Liver (tissue), 9 donors: ENCODE data around the gene KCNA5. TPM values are rescaled to one million over a fixed set of nuclear protein-coding genes. Genes with fewer than 3 reads are reported as not detected.

Source experiments
- DNase-seq: peaks from one replicate; pipeline ENCODE4 v3.0.0-alpha.2; 2017; ENCODE audit warnings: low spot score
- H3K27ac ChIP-seq, 2 donors: one replicate each; pipeline ENCODE4 v1.7.0; 2013; ENCODE audit warnings: inconsistent platforms in 2 of 2, low read length in 2 of 2, control low read depth in 1 of 2, low read depth in 1 of 2, mild to moderate bottlenecking in 1 of 2
- H3K27me3 ChIP-seq, 4 donors: one replicate each; pipeline versions ENCODE4 v1.6.1 to v1.7.0; 2013; ENCODE audit warnings: low read length in 3 of 4, inconsistent platforms in 1 of 4, mild to moderate bottlenecking in 1 of 4, moderate library complexity in 1 of 4; ENCODE audit not compliant: control insufficient read depth in 4 of 4, insufficient read depth in 4 of 4
- H3K36me3 ChIP-seq, 4 donors: one replicate each; pipeline versions ENCODE4 v1.6.1 to v1.7.0; 2013; ENCODE audit warnings: low read length in 3 of 4, mild to moderate bottlenecking in 3 of 4, low read depth in 1 of 4, moderate library complexity in 1 of 4; ENCODE audit not compliant: control insufficient read depth in 4 of 4, insufficient read depth in 3 of 4
- H3K4me1 ChIP-seq, 4 donors: one replicate each; pipeline versions ENCODE4 v1.6.1 to v1.7.0; 2013; ENCODE audit warnings: low read length in 3 of 4, mild to moderate bottlenecking in 3 of 4, moderate library complexity in 1 of 4; ENCODE audit not compliant: control insufficient read depth in 4 of 4, insufficient read depth in 4 of 4
- H3K4me3 ChIP-seq, 3 donors: one replicate each; pipeline versions ENCODE4 v1.6.1 to v1.7.0; 2013; ENCODE audit warnings: low read length in 3 of 3, control low read depth in 1 of 3, low read depth in 1 of 3, mild to moderate bottlenecking in 1 of 3
- H3K9ac ChIP-seq, 2 donors: one replicate each; pipeline ENCODE4 v1.7.0; 2013; ENCODE audit warnings: low read length in 2 of 2, mild to moderate bottlenecking in 2 of 2, moderate library complexity in 2 of 2, control low read depth in 1 of 2, low read depth in 1 of 2
- H3K9me3 ChIP-seq, 4 donors: one replicate each; pipeline versions ENCODE4 v1.6.1 to v1.7.0; 2013; ENCODE audit warnings: low read length in 3 of 4; ENCODE audit not compliant: control insufficient read depth in 4 of 4
- ATF3 ChIP-seq: IDR thresholded peaks from 2 replicates; pipeline ENCODE4 v1.6.1; 2016; ENCODE audit warnings: antibody characterized with exemption
- CTCF ChIP-seq: fragments of 150-350 bp; IDR thresholded peaks from 2 replicates; pipeline ENCODE4 v1.5.1; 2017; ENCODE audit warnings: improper control_type of control experiment, low read depth, low read length; ENCODE audit not compliant: missing input control
- EGR1 ChIP-seq, 2 donors: IDR thresholded peaks; 2 replicates each; pipeline ENCODE4 v1.6.1; 2016 to 2018; ENCODE audit warnings: antibody characterized with exemption in 2 of 2, low read depth in 2 of 2
- FOXA2 ChIP-seq: IDR thresholded peaks from 2 replicates; pipeline ENCODE4 v1.6.1; 2016; ENCODE audit warnings: antibody characterized with exemption
- GABPA ChIP-seq, 2 donors: IDR thresholded peaks in 1 of 2; conservative IDR thresholded peaks in 1 of 2; 2 replicates each; pipeline ENCODE4 v1.6.1; 2016; ENCODE audit warnings: antibody characterized with exemption in 2 of 2, mild to moderate bottlenecking in 1 of 2, moderate library complexity in 1 of 2
- HNF4A ChIP-seq, 2 donors: conservative IDR thresholded peaks; 2 replicates each; pipeline ENCODE4 v1.6.1; 2016; ENCODE audit warnings: antibody characterized with exemption in 2 of 2, mild to moderate bottlenecking in 2 of 2
- HNF4G ChIP-seq: IDR thresholded peaks from 2 replicates; pipeline ENCODE4 v1.6.1; 2016; ENCODE audit warnings: antibody characterized with exemption
- RAD21 ChIP-seq, 2 donors: IDR thresholded peaks; 2 replicates each; pipeline ENCODE4 v1.6.1; 2016; ENCODE audit warnings: antibody characterized with exemption in 2 of 2, mild to moderate bottlenecking in 2 of 2
- REST ChIP-seq: IDR thresholded peaks from 2 replicates; pipeline ENCODE4 v1.6.1; 2016; ENCODE audit warnings: antibody characterized with exemption, mild to moderate bottlenecking
- RXRA ChIP-seq, 2 donors: IDR thresholded peaks; 2 replicates each; pipeline ENCODE4 v1.6.1; 2017 to 2018; ENCODE audit warnings: antibody characterized with exemption in 2 of 2, mild to moderate bottlenecking in 1 of 2
- SP1 ChIP-seq: IDR thresholded peaks from 2 replicates; pipeline ENCODE4 v1.6.1; 2018; ENCODE audit warnings: antibody characterized with exemption, mild to moderate bottlenecking
- TAF1 ChIP-seq: conservative IDR thresholded peaks from 2 replicates; pipeline ENCODE4 v1.6.1; 2016; ENCODE audit warnings: antibody characterized with exemption, mild to moderate bottlenecking
- YY1 ChIP-seq: IDR thresholded peaks from 2 replicates; pipeline ENCODE4 v1.6.1; 2016; ENCODE audit warnings: antibody characterized with exemption, mild to moderate bottlenecking
- ZBTB33 ChIP-seq: IDR thresholded peaks from 2 replicates; pipeline ENCODE4 v1.6.1; 2016; ENCODE audit warnings: antibody characterized with exemption
- WGBS: extraction: QIAGEN DNeasy Blood & Tissue Kit; methylation state at CpG from one replicate; pipeline ENCODE4 v1.1.7; 2013; 5-methylcytosine and 5-hydroxymethylcytosine counted together
- polyA plus RNA-seq, 2 donors: library from polyadenylated mRNA; stranded (reverse) in 1 of 2; unstranded in 1 of 2; fragments of 200-250 nt in 1 of 2; fragments of >200 nt in 1 of 2; fragmentation: Nextera tagmentation in 1 of 2; extraction: Ambion mirVana in 1 of 2; gene quantifications; one replicate each; pipeline versions ENCODE4 v1.2.1 to v1.2.3, GENCODE V29; 2013 to 2015
- total RNA-seq, 2 donors: library from RNA; depleted of rRNA; stranded (reverse); fragments of >200 nt; gene quantifications; one replicate each; pipeline ENCODE4 v1.2.3, GENCODE V29; 2014
- donor health status: healthy.
- donor health status: healthy.
- donor health status: healthy.
- donor health status: healthy.
- donor health status: healthy.

Gene KCNA5
- total and polyA plus RNA-seq, 4 donors, result 0.09 to 0.42 (median 0.12) TPM; not detected in 1

- Histone ChIP-seq H3K4me3 (no peak overlapping the region), H3K9ac (no peak overlapping the region), H3K27ac (no peak overlapping the region), H3K36me3 (no peaks in the 10 kb centered on the region), H3K4me1 (no peaks in the 10 kb centered on the region), H3K27me3 (peaks cover 0 to 7% (median 0%) of the 10 kb centered on the region in 4 donors), H3K9me3 (no peaks in the 10 kb centered on the region)
- no peak for DNase-seq
- no peak for TF ChIP-seq ZBTB33
- TF ChIP-seq SP1, result no peak
- TF ChIP-seq CTCF, result no peak
- no peak for TF ChIP-seq HNF4G
- TF ChIP-seq HNF4A (conservative IDR thresholded peaks at IDR 0.05), result no peak
- WGBS, result 75% methylated on average over 2 of the region's 2 CpGs
Observed at GRCh38 chr12:5051334-5051733, 7.7 kb downstream of the KCNA5 start.

- TF ChIP-seq FOXA2, result no peak
- TF ChIP-seq GABPA (IDR thresholded peaks at IDR 0.05 in 1 of 2, conservative IDR thresholded peaks at IDR 0.05 in 1 of 2), result no peak
- TF ChIP-seq RAD21 (IDR thresholded peaks at IDR 0.05), result no peak
- no peak for TF ChIP-seq HNF4A (conservative IDR thresholded peaks at IDR 0.05)
- TF ChIP-seq TAF1, result no peak
- no peak for TF ChIP-seq YY1
- TF ChIP-seq ZBTB33, result no peak
- TF ChIP-seq REST, result no peak
- no peak for TF ChIP-seq EGR1 (IDR thresholded peaks at IDR 0.05; ENCODE audit: low read depth in 2 of 2)
- TF ChIP-seq ATF3, result no peak
- no peak for TF ChIP-seq RXRA (IDR thresholded peaks at IDR 0.05)
- no peak for TF ChIP-seq HNF4G
- Histone ChIP-seq H3K9ac (no peak overlapping the region), H3K27ac (no peak overlapping the region), H3K4me1 (no peaks in the 10 kb centered on the region), H3K4me3 (no peak overlapping the region), H3K9me3 (no peaks in the 10 kb centered on the region), H3K27me3 (peaks cover 0 to 7% (median 0%) of the 10 kb centered on the region in 4 donors), H3K36me3 (no peaks in the 10 kb centered on the region)
- DNase-seq, result no peak
- 68% methylated on average over 1 of the region's 1 CpG for WGBS
Observed at GRCh38 chr12:5051913-5052312, 8.2 kb downstream of the KCNA5 start.
